Kidney (tissue), 14 donors: ENCODE data around the gene SRSF3. TPM values are rescaled to one million over a fixed set of nuclear protein-coding genes. Genes with fewer than 3 reads are reported as not detected.
A peak's percentile ranks its signal among the peaks of the same experiment; 100 is the strongest.

ENCODE experiments used
- DNase-seq, 5 donors: peaks; one replicate each; pipeline ENCODE4 v3.0.0-alpha.2; 2013 to 2020
- FAIRE-seq: peaks from 2 replicates; lab custom pipeline; 2012; peaks lifted over from hg19 to GRCh38; lab: Jason Lieb, UNC
- H3K27ac ChIP-seq, 2 donors: one replicate each; pipeline ENCODE4 v1.7.0; 2013; ENCODE audit warnings: low read depth in 2 of 2, low read length in 2 of 2, inconsistent platforms in 1 of 2
- H3K27me3 ChIP-seq: one replicate; pipeline ENCODE4 v1.7.1; 2013; ENCODE audit warnings: low read length, inconsistent platforms; ENCODE audit not compliant: control insufficient read depth, insufficient read depth
- H3K36me3 ChIP-seq, 3 donors: one replicate each; pipeline versions ENCODE4 v1.7.0 to v1.7.1; 2013; ENCODE audit warnings: low read length in 3 of 3, control low read depth in 1 of 3, inconsistent platforms in 1 of 3; ENCODE audit not compliant: insufficient read depth in 3 of 3, control insufficient read depth in 2 of 3
- H3K4me1 ChIP-seq, 3 donors: one replicate each; pipeline versions ENCODE4 v1.7.0 to v1.7.1; 2013; ENCODE audit warnings: low read length in 3 of 3, inconsistent platforms in 1 of 3, low read depth in 1 of 3; ENCODE audit not compliant: control insufficient read depth in 2 of 3, insufficient read depth in 2 of 3
- H3K4me3 ChIP-seq, 3 donors: one replicate each; pipeline versions ENCODE4 v1.7.0 to v1.8.1; 2013; ENCODE audit warnings: low read length in 3 of 3, control low read depth in 1 of 3, inconsistent platforms in 1 of 3
- H3K9ac ChIP-seq, 3 donors: one replicate each; pipeline versions ENCODE4 v1.7.0 to v1.7.1; 2013; ENCODE audit warnings: low read length in 3 of 3, control low read depth in 1 of 3, inconsistent platforms in 1 of 3
- H3K9me3 ChIP-seq, 3 donors: one replicate each; pipeline versions ENCODE4 v1.7.0 to v1.7.1; 2013; ENCODE audit warnings: low read length in 3 of 3, control low read depth in 1 of 3, inconsistent platforms in 1 of 3; ENCODE audit not compliant: control insufficient read depth in 2 of 3, insufficient read depth in 1 of 3
- intact Hi-C: fragments of 100-400 bp; cut with DNase I; formaldehyde crosslinking; loops from one replicate; pipeline ENCODE4 v1.11.1; 2022
- polyA plus RNA-seq: library from polyadenylated mRNA; stranded (reverse); fragments of 350-450 nt; fragmentation: Illumina TruSeq; extraction: RNeasy Lipid Tissue Mini Kit (QIAGEN cat#74804); gene quantifications from one replicate; pipeline ENCODE4 v1.2.3, GENCODE V29; 2014; ENCODE audit warnings: low read depth, low replicate concordance; ENCODE audit not compliant: insufficient read depth
- total RNA-seq: library from RNA; stranded (reverse); fragmentation: NEBNext Ultra II Directional; extraction: Animal tissue kit (Norgen Biotek cat#: 25700); gene quantifications from one replicate; pipeline ENCODE4 v1.2.1, GENCODE V29; 2021
- TF ChIP-seq, protein P1 (sequence below): IDR thresholded peaks from 3 replicates; pipeline ENCODE4 v1.5.1; 2012; ENCODE audit warnings: mild to moderate bottlenecking, moderate library complexity, borderline replicate concordance; ENCODE audit not compliant: insufficient read depth; ENCODE audit errors: extremely low read depth
- donor health status: control.
- donor health status: control.
- donor health status: control.
- donor health status: control.
- donor health status: control.
- donor health status: DM: yes; HTN: yes; CAD: no.
- donor health status: Normal renal cell carcinoma (clear cell type).

The SRSF3 gene
- total and polyA plus RNA-seq, 2 donors from 2014 or later, result 222 to 257 TPM

DNA sequence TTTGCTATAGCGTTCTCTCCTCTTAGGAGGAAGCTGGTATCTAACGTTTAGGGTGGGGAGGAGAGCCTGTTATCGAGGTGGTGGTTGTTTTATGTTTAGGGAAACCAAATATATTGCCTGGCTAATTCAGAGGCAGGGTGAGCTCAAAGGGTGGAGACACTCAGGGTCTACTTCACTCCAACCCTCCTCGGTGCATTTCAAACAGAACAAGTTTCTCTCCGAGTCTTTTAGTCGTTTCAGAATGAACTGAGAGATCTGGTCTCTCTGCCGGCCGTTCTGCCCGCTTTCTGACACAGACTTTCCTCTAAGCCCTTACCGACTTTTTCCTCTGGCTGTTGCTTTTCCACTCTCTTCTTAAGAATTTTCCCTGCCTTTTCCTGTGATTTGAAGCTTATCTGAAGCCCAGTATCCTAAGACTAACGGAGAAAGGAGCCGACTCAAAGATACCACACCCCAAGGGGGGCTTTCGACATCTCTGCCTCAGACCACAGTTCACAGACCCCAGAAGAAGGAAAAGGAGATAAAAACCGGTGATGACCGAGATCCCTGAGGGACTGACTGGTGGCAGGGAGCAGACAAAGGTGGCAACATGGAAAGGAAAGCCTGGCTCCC lies 47.7 kb upstream of the SRSF3 start:
- H3K4me1 ChIP-seq, result peaks cover 0 to 24% (median 7%) of the 10 kb centered on the region in 3 donors
- peaks cover 0 to under 1% (median 0%) of the 10 kb centered on the region in 3 donors for H3K36me3 ChIP-seq
- peak overlapping the region; percentile 84 to 95 (median 88) for H3K4me3 ChIP-seq
- no peaks in the 10 kb centered on the region for H3K9me3 ChIP-seq
- TF ChIP-seq, protein P1, sequence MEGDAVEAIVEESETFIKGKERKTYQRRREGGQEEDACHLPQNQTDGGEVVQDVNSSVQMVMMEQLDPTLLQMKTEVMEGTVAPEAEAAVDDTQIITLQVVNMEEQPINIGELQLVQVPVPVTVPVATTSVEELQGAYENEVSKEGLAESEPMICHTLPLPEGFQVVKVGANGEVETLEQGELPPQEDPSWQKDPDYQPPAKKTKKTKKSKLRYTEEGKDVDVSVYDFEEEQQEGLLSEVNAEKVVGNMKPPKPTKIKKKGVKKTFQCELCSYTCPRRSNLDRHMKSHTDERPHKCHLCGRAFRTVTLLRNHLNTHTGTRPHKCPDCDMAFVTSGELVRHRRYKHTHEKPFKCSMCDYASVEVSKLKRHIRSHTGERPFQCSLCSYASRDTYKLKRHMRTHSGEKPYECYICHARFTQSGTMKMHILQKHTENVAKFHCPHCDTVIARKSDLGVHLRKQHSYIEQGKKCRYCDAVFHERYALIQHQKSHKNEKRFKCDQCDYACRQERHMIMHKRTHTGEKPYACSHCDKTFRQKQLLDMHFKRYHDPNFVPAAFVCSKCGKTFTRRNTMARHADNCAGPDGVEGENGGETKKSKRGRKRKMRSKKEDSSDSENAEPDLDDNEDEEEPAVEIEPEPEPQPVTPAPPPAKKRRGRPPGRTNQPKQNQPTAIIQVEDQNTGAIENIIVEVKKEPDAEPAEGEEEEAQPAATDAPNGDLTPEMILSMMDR, result no peak
- H3K27ac ChIP-seq, result peak overlapping the region; percentile 92 to 95
- H3K9ac ChIP-seq, result peak overlapping the region; percentile 81 to 93 (median 90)
- intact Hi-C loops, result no loop called here
- FAIRE-seq, result no peak
- H3K27me3 ChIP-seq, result no peaks in the 10 kb centered on the region
- peak in 3 of 5 donors; percentile 28 to 63 (median 59) for DNase-seq

DNA sequence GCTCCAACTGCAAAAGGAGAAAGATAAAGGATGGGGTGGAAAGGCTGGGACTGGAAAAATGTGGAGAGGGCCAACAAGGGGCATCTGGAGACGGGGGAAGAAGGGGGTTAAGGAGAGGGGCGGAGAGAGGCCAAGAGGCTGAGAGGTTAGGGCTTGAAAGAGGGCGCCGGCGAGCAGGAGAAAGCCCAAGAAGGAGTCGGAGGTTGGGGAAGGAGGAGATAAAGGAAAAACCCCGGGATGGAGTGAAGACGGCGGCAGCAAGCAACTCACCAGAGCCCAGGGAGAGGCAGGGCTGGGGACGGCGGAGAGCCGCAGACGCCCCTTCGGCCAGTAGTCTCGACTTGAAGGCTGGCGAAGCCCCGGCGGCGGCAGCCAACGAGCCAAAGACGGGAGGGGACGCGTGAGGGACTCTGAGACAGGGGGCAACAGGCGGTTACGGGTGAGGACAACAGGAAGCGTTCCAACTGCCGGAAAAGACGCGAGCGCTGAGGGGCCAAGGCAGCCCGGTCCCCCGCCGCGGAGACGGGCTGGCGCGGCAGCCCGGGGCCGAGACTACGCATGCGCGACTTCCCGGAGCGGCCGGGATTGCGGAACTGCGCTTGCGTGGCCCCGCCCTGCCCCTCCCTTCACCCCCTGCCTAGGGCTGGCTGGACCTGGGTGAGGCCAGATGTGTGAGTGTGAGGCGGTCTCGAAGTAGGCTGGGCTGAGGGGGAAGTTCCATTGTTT lies 47.1 kb upstream of the SRSF3 start, which contains the start of gene STK38:
TSS of gene STK38 (minus strand) at position 560 of the 726 bp plus-strand sequence. CDS start 7,277 bp downstream, outside the sequence.
- Histone ChIP-seq H3K27me3 (no peaks in the 10 kb centered on the region), H3K36me3 (no peaks in the 10 kb centered on the region), H3K9me3 (no peaks in the 10 kb centered on the region), H3K4me1 (peaks cover 0 to 24% (median 7%) of the 10 kb centered on the region in 3 donors), H3K9ac (peak within 1 kb of the TSS; percentile 81 to 93 (median 90)), H3K27ac (peak within 1 kb of the TSS; percentile 92 to 95), H3K4me3 (peak within 1 kb of the TSS; percentile 84 to 95 (median 88))
- FAIRE-seq, result no peak
- peak; percentile 95 to 98 (median 96) for DNase-seq
- TF ChIP-seq, protein P1, result no peak
- intact Hi-C loops, result no loop called here

DNA sequence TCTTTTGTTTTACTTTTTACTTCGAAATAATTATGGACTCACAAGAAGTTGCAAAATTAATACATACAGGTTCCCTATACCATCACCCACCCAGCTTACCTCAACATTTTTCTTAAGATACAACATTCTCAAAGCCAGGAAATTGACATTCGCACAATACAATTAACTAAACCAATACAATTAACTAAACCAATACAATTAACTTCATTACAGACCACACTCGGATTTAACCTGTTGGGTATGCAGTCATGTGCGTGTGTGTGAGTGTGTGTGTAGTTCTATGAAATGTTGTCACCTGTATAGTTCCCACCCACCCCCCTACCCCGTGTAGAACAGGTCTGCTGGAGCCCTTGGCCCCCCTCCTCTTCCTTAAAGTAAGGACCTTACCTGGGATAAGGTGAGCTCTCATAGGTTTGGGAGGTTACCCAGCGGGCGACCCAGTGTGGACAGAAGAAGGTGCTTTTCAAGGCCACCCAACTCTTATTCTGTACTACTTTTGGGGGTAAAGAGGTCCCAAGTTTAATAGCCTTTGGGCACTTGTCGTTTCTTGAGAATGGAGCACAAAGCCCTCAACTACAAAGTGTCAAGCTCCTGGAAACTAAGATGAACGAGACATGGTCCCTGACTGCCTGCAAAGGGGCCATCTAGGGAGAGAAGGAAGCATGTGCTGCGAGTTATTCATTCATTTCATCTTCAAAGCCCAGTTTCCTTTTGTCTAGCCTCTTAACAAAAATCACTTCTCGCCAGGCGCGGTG lies 46.3 kb upstream of the SRSF3 start:
- Histone ChIP-seq H3K27ac (peak overlapping the region; percentile 74 to 92), H3K27me3 (no peaks in the 10 kb centered on the region), H3K4me3 (peak overlapping the region; percentile 21 to 88 (median 84)), H3K36me3 (no peaks in the 10 kb centered on the region), H3K4me1 (peaks cover 0 to 24% (median 7%) of the 10 kb centered on the region in 3 donors), H3K9ac (peak overlapping the region in 1 of 3 donors; percentile 17), H3K9me3 (no peaks in the 10 kb centered on the region)
- DNase-seq, result peak in 2 of 5 donors; percentile 34 to 51
- intact Hi-C loops, result no loop called here
- TF ChIP-seq, protein P1, result no peak
- no peak for FAIRE-seq
